PC-3 (cell line): ENCODE data around the gene SH3PXD2A. TPM values are rescaled to one million over a fixed set of nuclear protein-coding genes. Genes with fewer than 3 reads are reported as not detected.

Experiments used
- ATAC-seq: fragments of 200-7000 bp; cut with Tn5 transposase; 2 replicates; pipeline ENCODE4 v1.9.1; 2020; ENCODE audit warnings: mild to moderate bottlenecking, moderate library complexity
- BruUV-seq: library from RNA; stranded (reverse); fragments of 400-500 nt; replicated peaks from 2 replicates; lab custom pipeline; 2021; lab: Mats Ljungman, UMichigan
- CTCF ChIA-PET: fragments of 300-600 bp; sonication (Branson Sonifier 250); formaldehyde crosslinking; loops from one replicate; lab custom pipeline; 2022; ENCODE audit warnings: antibody characterized with exemption; lab: Charles Lee
- POLR2A ChIA-PET: fragments of 300-600 bp; sonication (Branson Sonifier 250); formaldehyde crosslinking; loops from one replicate; lab custom pipeline; 2022; ENCODE audit warnings: antibody characterized with exemption; ENCODE audit not compliant: unreplicated experiment; lab: Charles Lee
- DNase-seq: peaks from one replicate; pipeline ENCODE4 v3.0.0-alpha.2; 2015
- H2AFZ ChIP-seq: fragments of 300-600 bp; sonication (generic); 2 replicates; pipeline ENCODE4 v1.6.0; 2016; ENCODE audit warnings: antibody characterized with exemption, low read length
- H3F3A ChIP-seq: fragments of 300-600 bp; sonication (generic); one replicate; pipeline ENCODE4 v1.6.0; 2017; ENCODE audit warnings: antibody characterized with exemption, low read length, control low read depth, mild to moderate bottlenecking; ENCODE audit not compliant: unreplicated experiment
- H3K27ac ChIP-seq: fragments of 300-600 bp; sonication (generic); 2 replicates; pipeline ENCODE4 v1.5.1; 2016; ENCODE audit warnings: mild to moderate bottlenecking, low read length
- H3K27me3 ChIP-seq: fragments of 300-600 bp; sonication (generic); 2 replicates; pipeline ENCODE4 v1.6.1; 2016; ENCODE audit warnings: low read length, mixed read lengths
- H3K36me3 ChIP-seq: fragments of 300-600 bp; sonication (generic); 2 replicates; pipeline ENCODE4 v1.6.1; 2016; ENCODE audit warnings: low read depth, mixed run types, low read length, mixed read lengths
- H3K4me1 ChIP-seq: fragments of 300-600 bp; sonication (generic); 2 replicates; pipeline ENCODE4 v1.5.1; 2016; ENCODE audit warnings: low read length; ENCODE audit not compliant: insufficient read depth
- H3K4me2 ChIP-seq: fragments of 300-600 bp; sonication (generic); 2 replicates; pipeline ENCODE4 v1.6.0; 2016; ENCODE audit warnings: low read length
- H3K4me3 ChIP-seq: fragments of 300-600 bp; sonication (generic); 2 replicates; pipeline ENCODE4 v1.5.1; 2016; ENCODE audit warnings: mild to moderate bottlenecking, low read length, mixed read lengths
- H3K79me2 ChIP-seq: fragments of 300-600 bp; sonication (generic); 2 replicates; pipeline ENCODE4 v1.6.1; 2017; ENCODE audit warnings: low read length, mixed read lengths
- H3K9ac ChIP-seq: fragments of 300-600 bp; sonication (generic); 2 replicates; pipeline ENCODE4 v1.6.0; 2016; ENCODE audit warnings: mild to moderate bottlenecking, low read length
- H3K9me2 ChIP-seq: fragments of 300-600 bp; sonication (generic); replicated peaks from 2 replicates; pipeline ENCODE4 v1.6.1; 2016; ENCODE audit warnings: mixed run types, low read length, mixed read lengths
- H3K9me3 ChIP-seq: fragments of 300-600 bp; sonication (generic); 2 replicates; pipeline ENCODE4 v1.6.1; 2016; ENCODE audit warnings: low read length, mixed read lengths
- H4K20me1 ChIP-seq: fragments of 300-600 bp; sonication (generic); 2 replicates; pipeline ENCODE4 v1.6.1; 2016; ENCODE audit warnings: low read length, mixed read lengths
- CTCF ChIP-seq: fragments of 300-600 bp; sonication (generic); conservative IDR thresholded peaks from 2 replicates; pipeline ENCODE4 v1.5.1; 2017; ENCODE audit warnings: antibody characterized with exemption, low read depth, mild to moderate bottlenecking, low read length
- EZH2 ChIP-seq: fragments of 300-600 bp; sonication (generic); IDR thresholded peaks from one replicate; pipeline ENCODE4 v1.6.1; 2017; ENCODE audit warnings: antibody characterized with exemption, mild to moderate bottlenecking, low read length; ENCODE audit not compliant: unreplicated experiment
- EZH2phosphoT487 ChIP-seq: fragments of 300-600 bp; sonication (generic); IDR thresholded peaks from 2 replicates; pipeline ENCODE4 v1.6.1; 2018; ENCODE audit warnings: mild to moderate bottlenecking, antibody characterized with exemption, low read length, borderline replicate concordance
- intact Hi-C: fragments of 100-400 bp; cut with micrococcal nuclease; formaldehyde crosslinking; loops from 2 replicates; pipeline ENCODE4 v1.9.0; 2023
- total RNA-seq: library from RNA; depleted of rRNA; stranded (reverse); fragments of >200 nt; gene quantifications from 2 replicates; pipeline ENCODE4 v1.2.3, GENCODE V29; 2014

The SH3PXD2A gene
- total RNA-seq, 1 experiment from 2014 or later = 3.4 TPM

GRCh38 chr10:103749779-103750178, 105.6 kb downstream of the SH3PXD2A start:
- no peak for TF ChIP-seq CTCF
- no peak for TF ChIP-seq EZH2phosphoT487
- no peak for TF ChIP-seq EZH2
- peaks cover 39% of the 10 kb centered on the region for H3K4me1 ChIP-seq
- ATAC-seq (no peak), DNase-seq (no peak)
- no peak overlapping the region for H2AFZ ChIP-seq
- H3K4me3 ChIP-seq = no peak overlapping the region
- H3K9me3 ChIP-seq = no peaks in the 10 kb centered on the region
- intact Hi-C loops = no loop called here
- no peaks in the 10 kb centered on the region for H3F3A ChIP-seq
- no peak overlapping the region for H3K4me2 ChIP-seq
- POLR2A ChIA-PET = no interaction called here
- no peaks in the 10 kb centered on the region for H3K79me2 ChIP-seq
- H3K27me3 ChIP-seq = no peaks in the 10 kb centered on the region
- H3K9me2 ChIP-seq = no peaks in the 10 kb centered on the region
- CTCF ChIA-PET = interaction anchor here (0.5 kb wide), 1 partner anchor 140 kb away, joined by 5 read pairs; no protein-coding TSS in a partner anchor
- no peaks in the 10 kb centered on the region for H3K36me3 ChIP-seq
- H3K27ac ChIP-seq = no peak overlapping the region
- H3K9ac ChIP-seq = no peak overlapping the region
- BruUV-seq = no TSS peak
- no peaks in the 10 kb centered on the region for H4K20me1 ChIP-seq

DNA sequence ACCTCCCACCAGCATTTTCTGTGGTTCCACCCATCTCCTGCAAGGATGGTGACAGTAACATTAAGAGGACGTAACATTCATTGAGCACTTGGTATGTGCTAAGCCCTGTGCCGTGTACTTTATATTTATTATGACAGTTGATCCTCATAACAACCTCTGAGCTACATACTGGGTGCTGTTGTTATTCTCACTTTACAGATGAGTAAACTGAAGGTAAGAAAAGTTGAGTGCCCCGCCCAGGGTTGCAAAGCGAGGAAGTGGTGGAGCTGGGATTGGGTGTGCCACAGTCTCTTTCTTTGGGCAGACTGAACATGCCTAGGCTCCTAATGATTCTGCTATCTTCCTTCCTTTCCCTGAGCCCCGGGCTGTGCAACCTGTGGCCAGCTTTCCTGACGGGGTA, 107.4 kb downstream of the SH3PXD2A start:
- intact Hi-C loops = no loop called here
- Histone ChIP-seq H4K20me1 (no peaks in the 10 kb centered on the region), H3K4me2 (peak overlapping the region; percentile 57), H3K27me3 (no peaks in the 10 kb centered on the region), H3K9me2 (no peaks in the 10 kb centered on the region), H3K4me1 (peaks cover 44% of the 10 kb centered on the region), H3K79me2 (no peaks in the 10 kb centered on the region), H3K9me3 (no peaks in the 10 kb centered on the region), H3K36me3 (no peaks in the 10 kb centered on the region), H3K27ac (peak overlapping the region; percentile 97), H3K4me3 (no peak overlapping the region), H3K9ac (peak overlapping the region; percentile 57; the same call in 1 of the 2 replicates), H3F3A (no peaks in the 10 kb centered on the region), H2AFZ (no peak overlapping the region)
- ChIA-PET POLR2A (interaction anchor here (0.6 to 0.7 kb wide), 2 partner anchors 10 to 11 kb away, joined by 3 to 4 read pairs; no protein-coding TSS in a partner anchor), CTCF (interaction anchor here (0.6 kb wide), 1 partner anchor 373 kb away, joined by 4 read pairs; no protein-coding TSS in a partner anchor)
- DNase-seq = peak; percentile 62
- BruUV-seq = no TSS peak
- peak; percentile 29 for ATAC-seq
- no peak for TF ChIP-seq EZH2
- no peak for TF ChIP-seq CTCF
- TF ChIP-seq EZH2phosphoT487 = no peak

DNA sequence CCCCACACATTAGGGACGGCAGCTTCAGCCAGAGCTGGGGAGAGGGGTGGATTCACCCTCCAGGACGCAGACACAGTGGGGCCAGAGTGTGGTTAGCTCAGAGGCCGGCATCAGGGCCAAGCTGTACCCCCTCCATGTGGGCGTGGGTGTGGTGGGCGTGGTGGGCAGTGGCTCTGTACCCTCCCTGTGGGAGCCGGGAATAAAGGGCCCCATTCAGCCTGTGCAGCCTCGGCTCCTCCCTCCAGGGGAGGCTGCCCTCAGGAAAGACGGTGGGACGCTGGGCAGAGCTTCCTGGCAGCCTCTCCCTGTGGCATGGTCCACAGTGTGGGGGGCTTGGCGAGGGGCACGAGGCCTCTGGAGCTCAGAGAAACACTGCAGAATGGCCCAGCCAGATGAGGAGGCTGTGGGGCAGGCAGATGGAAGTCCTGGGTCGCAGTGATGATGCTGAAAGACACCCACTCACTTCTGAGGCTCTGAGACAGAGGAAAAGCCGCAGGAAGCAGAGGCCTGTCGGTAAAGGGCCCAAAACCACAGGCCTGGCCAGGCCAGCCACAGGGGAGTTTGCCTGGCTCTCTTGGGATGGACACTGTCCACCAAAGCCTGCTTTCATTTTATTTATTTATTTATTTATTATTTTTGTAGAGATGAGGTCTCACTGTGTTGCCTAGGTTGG, 108.0 kb downstream of the SH3PXD2A start:
- no peaks in the 10 kb centered on the region for H3K79me2 ChIP-seq
- peaks cover 44% of the 10 kb centered on the region for H3K4me1 ChIP-seq
- H3K4me2 ChIP-seq = peak overlapping the region; percentile 14; the same call in 1 of the 2 replicates
- CTCF ChIA-PET = interaction anchor here (0.6 kb wide), 1 partner anchor 373 kb away, joined by 4 read pairs; no protein-coding TSS in a partner anchor
- H3K9me2 ChIP-seq = no peaks in the 10 kb centered on the region
- BruUV-seq = no TSS peak
- no peak for DNase-seq
- H3K27ac ChIP-seq = peak overlapping the region; percentile 97
- no peak for ATAC-seq
- H3K4me3 ChIP-seq = no peak overlapping the region
- POLR2A ChIA-PET = interaction anchor here (0.6 kb wide), 1 partner anchor 11 kb away, joined by 4 read pairs; no protein-coding TSS in a partner anchor
- no peak for TF ChIP-seq EZH2
- TF ChIP-seq EZH2phosphoT487 = no peak
- no peak for TF ChIP-seq CTCF
- peak overlapping the region; percentile 81; the same call in 1 of the 2 replicates for H3K9ac ChIP-seq
- no peaks in the 10 kb centered on the region for H4K20me1 ChIP-seq
- no peaks in the 10 kb centered on the region for H3F3A ChIP-seq
- no peak overlapping the region for H2AFZ ChIP-seq
- no peaks in the 10 kb centered on the region for H3K36me3 ChIP-seq
- no peaks in the 10 kb centered on the region for H3K27me3 ChIP-seq
- no peaks in the 10 kb centered on the region for H3K9me3 ChIP-seq
- intact Hi-C loops = no loop called here
